Lung microvascular endothelial cell (primary cell): ENCODE measurements around the gene TXNIP. TPM values are rescaled to one million over a fixed set of nuclear protein-coding genes. Genes with fewer than 3 reads are reported as not detected.
A peak's percentile ranks its signal among the peaks of the same experiment; 100 is the strongest.

Source experiments
- DNase-seq, 2 donors: peaks; one replicate each; pipeline versions ENCODE4 v3.0.0 to v3.0.0-alpha.2; 2010; ENCODE audit warnings: low read depth in 2 of 2
- total RNA-seq: library from RNA; depleted of rRNA; stranded (reverse); fragments of >200 nt; gene quantifications from 2 replicates; pipeline ENCODE4 v1.2.1, GENCODE V29; 2014

Gene TXNIP
- total RNA-seq, 1 donor from 2014 or later, result 81.9 TPM

GRCh38 chr1:145985502-145986439 lies 10.6 kb downstream of the TXNIP start:
- DNase-seq, result no peak

- DNase-seq, result no peak
Observed at GRCh38 chr1:145985129-145985501, 11.3 kb downstream of the TXNIP start.

- DNase-seq, result no peak
Observed at GRCh38 chr1:145983960-145984830, 12.2 kb downstream of the TXNIP start.

GRCh38 chr1:145983206-145983675 lies 13.1 kb downstream of the TXNIP start:
- peak in 1 of 2 donors; percentile 53 for DNase-seq

GRCh38 chr1:145982010-145982723 lies 14.2 kb downstream of the TXNIP start:
- DNase-seq, result peak; percentile 62 to 75

GRCh38 chr1:145980457-145980994 lies 15.9 kb downstream of the TXNIP start:
- peak in 1 of 2 donors; percentile 74 for DNase-seq

DNA sequence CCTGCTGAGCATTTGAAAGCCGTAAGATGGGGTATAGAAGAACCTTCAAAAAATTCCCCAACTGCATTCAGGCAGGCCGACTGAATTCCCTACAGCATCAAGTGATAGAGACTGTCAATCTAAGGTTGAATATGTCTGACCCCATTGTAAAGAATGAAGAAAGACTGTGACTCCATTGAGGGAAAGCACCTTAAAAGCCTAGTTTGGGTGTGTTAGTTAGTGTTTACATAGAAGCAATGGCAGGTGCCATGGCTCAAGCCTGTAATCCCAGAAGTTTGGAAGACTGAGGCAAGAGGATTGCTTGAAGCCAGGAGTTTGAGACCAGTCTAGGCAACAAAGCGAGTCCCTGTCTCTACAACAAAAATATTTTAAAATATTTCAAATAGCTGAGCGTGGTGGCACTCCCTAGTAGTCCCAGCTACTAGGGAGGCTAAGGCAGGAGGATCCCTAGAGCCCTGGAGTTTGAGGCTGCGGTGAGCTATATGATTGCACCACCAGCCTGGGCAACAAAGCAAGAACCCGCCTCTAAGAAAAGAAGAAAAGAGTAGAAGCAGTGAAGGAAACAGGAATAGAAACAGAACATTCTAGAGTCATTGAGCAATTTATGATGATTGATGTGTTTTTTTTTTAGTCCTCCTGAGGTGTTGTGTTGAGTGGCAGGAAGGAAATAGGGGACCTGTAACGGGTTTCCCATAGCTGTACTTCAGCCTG lies 16.5 kb downstream of the TXNIP start:
- peak in 1 of 2 donors; percentile 79 for DNase-seq

DNA sequence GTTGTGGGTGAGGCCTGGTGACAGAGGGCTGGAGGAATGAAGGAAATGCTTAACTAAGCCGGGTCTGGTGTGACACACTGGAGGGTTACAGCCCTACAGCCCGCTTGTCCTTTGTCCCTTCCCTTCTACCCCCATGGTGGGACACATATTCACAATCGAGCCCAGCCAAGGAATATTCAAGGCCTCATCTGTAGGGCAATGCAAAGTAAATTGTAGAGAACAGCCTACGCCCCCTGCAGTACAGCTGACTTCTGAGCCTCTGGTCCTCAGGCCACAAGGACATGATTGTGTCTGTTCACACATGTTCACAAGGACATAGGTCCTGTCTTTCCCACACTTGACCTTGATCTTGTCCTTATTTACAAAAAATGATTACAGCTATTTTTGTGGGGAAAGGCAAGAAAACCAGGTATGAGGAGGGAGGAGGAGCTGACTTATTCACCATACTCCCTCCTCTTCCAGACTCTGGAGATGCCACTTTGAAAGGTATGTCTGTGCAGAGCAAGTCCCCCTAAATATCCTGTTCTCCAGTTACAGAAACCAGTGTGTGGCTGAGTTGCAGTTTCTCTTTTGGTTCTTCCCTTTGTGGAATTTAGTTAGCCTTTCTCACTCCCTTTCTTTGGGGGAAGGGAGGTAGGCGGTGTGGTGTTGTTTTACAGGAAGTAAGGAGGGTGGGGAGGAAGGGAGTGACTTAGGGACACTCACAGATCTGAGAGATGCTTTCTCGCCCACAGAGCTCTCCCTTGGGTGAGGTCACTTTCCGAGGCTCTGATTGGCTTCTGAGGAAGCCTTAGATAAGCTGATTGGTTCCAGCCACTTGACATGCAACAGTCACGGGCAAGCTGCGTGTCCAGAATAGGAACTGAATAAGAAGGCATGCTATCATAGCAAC lies 17.3 kb downstream of the TXNIP start:
- DNase-seq, result peak; percentile 89 to 99

DNA sequence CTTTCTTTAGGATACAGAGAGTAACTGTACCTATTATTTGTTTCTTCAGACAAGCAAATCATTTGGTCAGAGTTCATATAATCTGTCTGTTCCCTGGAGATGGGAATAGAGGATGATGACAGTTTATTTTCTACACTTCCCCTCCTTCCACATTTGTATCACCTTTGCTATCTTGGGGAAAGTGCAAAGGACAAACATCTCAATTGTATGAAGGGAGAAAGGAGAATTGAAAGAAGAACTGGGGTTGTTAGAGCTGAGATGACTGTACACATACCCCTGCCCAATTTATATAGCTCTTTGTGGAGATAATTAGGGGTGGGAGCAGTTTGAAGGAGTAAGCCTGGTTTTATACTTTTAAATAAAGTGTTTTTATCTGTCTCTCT lies 17.9 kb downstream of the TXNIP start:
- no peak for DNase-seq

- peak; percentile 85 to 93 for DNase-seq
Observed at GRCh38 chr1:145977486-145978470, 18.6 kb downstream of the TXNIP start.

GRCh38 chr1:145977016-145977415 lies 19.4 kb downstream of the TXNIP start:
- no peak for DNase-seq

DNA sequence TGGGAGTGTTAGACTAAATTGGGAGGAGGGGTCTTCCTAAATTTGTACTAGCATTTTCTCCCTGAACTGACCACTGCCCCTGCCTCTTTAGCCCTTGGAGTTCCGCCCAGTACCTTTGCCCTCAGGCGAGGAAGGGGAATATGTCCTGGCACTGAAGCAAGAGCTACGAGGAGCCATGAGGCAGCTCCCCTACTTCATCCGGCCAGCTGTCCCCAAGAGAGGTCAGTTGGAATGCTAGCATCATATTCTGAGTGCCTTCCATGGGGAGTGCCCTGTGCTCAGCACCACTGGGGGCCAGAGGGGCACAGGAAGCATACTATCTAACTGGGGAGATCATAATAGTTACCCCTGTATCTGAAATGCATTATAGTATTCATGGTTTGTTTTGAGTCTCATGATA lies 21.2 kb downstream of the TXNIP start:
- no peak for DNase-seq

DNA sequence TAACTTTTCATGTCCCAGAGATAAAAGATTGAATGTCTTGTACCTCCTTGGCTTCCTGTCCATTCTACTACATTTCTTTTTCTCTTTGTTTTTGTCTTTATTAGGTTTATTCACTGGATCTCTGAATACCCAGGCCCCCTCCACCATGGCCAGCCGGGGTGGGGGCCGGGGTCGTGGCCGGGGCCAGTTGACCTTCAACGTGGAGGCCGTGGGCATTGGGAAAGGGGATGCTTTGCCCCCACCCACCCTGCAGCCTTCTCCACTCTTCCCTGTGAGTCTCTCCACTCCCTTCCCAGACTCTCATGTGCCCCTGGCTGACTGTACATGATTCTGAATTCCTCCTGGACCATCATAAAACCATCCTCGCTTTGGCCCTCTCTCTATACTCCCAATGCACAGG lies 21.7 kb downstream of the TXNIP start:
- no peak for DNase-seq

DNA sequence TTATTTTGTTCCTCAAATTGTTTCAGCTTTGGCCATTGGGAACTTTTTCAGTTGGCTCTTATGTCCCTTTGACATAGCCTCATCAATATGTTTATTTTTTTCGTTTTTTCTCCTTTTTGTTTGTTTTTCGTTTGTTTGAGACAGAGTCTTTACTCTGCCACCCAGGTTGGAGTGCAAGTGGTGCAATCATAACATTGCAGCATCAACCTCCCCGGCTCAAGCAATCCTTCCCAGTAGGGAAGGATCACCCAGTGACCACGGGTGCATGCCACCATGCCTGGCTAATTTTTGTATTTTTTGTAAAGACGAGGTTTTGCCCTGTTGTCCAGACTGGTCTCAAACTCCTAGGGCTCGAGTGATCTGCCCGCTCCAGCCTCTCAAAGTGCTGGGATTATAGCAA lies 23.8 kb downstream of the TXNIP start:
- no peak for DNase-seq

DNA sequence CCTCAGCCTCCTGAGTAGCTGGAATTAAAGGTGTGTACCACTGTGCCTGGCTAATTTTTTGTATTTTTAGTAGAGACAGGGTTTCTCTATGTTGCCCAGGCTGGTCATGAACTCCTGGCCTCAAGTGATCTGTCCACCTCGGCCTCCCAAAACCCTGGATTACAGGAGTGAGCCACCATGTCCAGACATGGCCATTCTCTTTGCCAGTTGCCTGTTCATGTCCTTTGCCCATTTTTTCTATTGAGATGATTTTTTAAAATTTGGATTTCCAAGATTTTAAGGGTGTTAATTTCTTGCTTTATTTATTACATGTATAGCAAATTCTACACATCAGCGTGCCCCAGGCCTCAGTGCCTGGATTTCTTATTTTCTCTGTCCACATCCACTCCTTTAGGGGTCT lies 29.1 kb downstream of the TXNIP start:
- no peak for DNase-seq

GRCh38 chr1:145965119-145965744 lies 31.1 kb downstream of the TXNIP start:
- DNase-seq, result no peak

GRCh38 chr1:145964328-145965118 lies 31.9 kb downstream of the TXNIP start, which contains the start of the genes ANKRD34A and POLR3GL:
TSS of gene ANKRD34A (minus strand) at chr1:145964575. CDS start at chr1:145961759, 2,816 bp downstream.
TSS of gene POLR3GL (plus strand) at chr1:145964690. CDS start at chr1:145974866, 10,176 bp downstream.
- peak; percentile 86 to 93 for DNase-seq
